ENCODE measurements around the gene TPM3. TPM values are rescaled to one million over a fixed set of nuclear protein-coding genes. Genes with fewer than 3 reads are reported as not detected.

Gene TPM3
- total and polyA plus RNA-seq, 2 of the 8 experiments (the other 6 are each of a cell fraction or from before 2014, with no cell fraction given) = 278 to 572 TPM

DNA sequence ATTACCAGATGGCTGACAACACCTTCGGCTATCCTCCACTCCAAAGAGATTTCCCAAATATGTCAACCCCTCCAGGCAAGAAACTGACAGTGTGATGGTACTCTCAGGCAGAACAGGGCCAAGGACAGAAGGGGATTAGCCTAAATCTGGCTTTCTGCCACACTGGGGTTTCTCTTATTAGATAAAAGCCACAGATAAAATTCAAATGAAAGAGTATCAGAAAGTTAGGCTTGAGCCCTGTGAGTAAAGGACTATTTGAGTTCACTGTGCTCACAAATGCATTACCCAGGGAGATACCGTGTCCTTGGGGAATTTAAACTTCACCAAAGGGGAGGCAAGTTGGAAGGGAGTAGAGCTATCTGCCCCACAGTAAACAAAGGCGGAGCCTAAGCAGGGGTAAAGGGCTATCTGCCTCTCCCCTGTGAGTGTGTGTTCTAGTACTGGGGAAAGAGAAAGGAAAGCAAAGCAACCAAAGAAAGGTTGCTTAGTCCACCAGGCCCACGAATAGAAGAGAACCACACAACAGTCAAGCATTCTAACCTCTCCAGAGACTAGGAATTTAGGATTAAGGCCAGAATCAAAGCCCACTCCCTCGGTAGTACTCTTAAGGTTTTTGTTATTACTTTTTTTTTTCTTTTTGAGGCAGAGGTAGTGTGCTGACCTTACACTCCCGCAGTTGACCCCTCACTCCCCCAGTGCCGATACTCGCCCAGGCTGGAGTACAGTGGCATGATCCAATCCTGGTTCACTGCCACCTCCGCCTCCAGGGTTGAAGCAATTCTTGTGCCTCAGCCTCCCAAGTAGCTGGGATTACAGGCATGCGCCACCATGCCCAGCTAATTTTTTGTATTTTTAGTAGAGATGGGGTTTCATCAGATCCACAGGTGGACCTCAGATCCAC, 12.7 kb downstream of the TPM3 start:
- peak overlapping the region; percentile 34 to 83 for H3K4me2 ChIP-seq (ENCODE audit: insufficient read depth in 1 of 2, low read depth in 2 of 2, low read length in 2 of 2)
- peaks cover 7% of the 10 kb centered on the region; the same call in 1 of the 2 replicates for H3K23me2 ChIP-seq (ENCODE audit: low read depth, low read length)
- no peak overlapping the region for H4K8ac ChIP-seq (ENCODE audit: extremely low read depth, insufficient read depth, low read length)
- FAIRE-seq = no peak
- no peak overlapping the region for H3K56ac ChIP-seq (replicated peaks; ENCODE audit: insufficient read length, low read depth, low read length)
- H3K27ac ChIP-seq (ENCODE audit: low read depth, low read length) = peak overlapping the region; percentile 40; the same call in 1 of the 2 replicates
- H2BK12ac ChIP-seq (ENCODE audit: low read depth, low read length) = no peak overlapping the region
- POLR2A ChIA-PET (ENCODE audit: partially characterized antibody) = interaction anchor here (0.6 to 11.3 kb wide), 14 partner anchors 9 to 216 kb away, joined by 3 to 107 read pairs (median 7); partner anchors contain the start of genes NUP210L, RPS27, SLC39A1 and TPM3
- no peak overlapping the region for H3K4ac ChIP-seq (replicated peaks; ENCODE audit: insufficient read length, low read depth, low read length)
- no peak overlapping the region for H2BK5ac ChIP-seq (ENCODE audit: low read depth, low read length)
- peaks cover 33 to 34% of the 10 kb centered on the region in 2 experiments for H4K20me1 ChIP-seq (replicated peaks in 1 of 2; ENCODE audit: control insufficient read depth in 1 of 2, insufficient read depth in 2 of 2, low read length in 2 of 2)
- H4K5ac ChIP-seq (ENCODE audit: insufficient read length, low read depth, low read length) = no peak overlapping the region
- H3K9ac ChIP-seq (replicated peaks in 1 of 4; ENCODE audit: extremely low read depth in 1 of 4, low read depth in 3 of 4, low read length in 3 of 4) = peak overlapping the region in 1 of 4 experiments; percentile 58; a peak in 1 of 7 replicates
- CTCF ChIA-PET (ENCODE audit: partially characterized antibody) = interaction anchor here (0.6 to 2.0 kb wide), 5 partner anchors 19 to 147 kb away, joined by 3 to 9 read pairs (median 4); no protein-coding TSS in a partner anchor
- H3K23ac ChIP-seq (ENCODE audit: insufficient read length) = no peak overlapping the region
- H3K36me3 ChIP-seq (ENCODE audit: control insufficient read depth in 2 of 4, insufficient read depth in 4 of 4, low read length in 3 of 4) = peaks cover 6 to 31% (median 16%) of the 10 kb centered on the region in 4 experiments
- no peak overlapping the region for H3K18ac ChIP-seq (ENCODE audit: extremely low read depth, low read length)
- H3K4me3 ChIP-seq (ENCODE audit: extremely low read depth in 1 of 4, insufficient read depth in 2 of 4, low read depth in 3 of 4, low read length in 4 of 4) = peak overlapping the region in 1 of 4 experiments; percentile 44; a peak in 2 of 8 replicates
- H3K79me2 ChIP-seq (ENCODE audit: control insufficient read depth in 1 of 2, insufficient read depth in 2 of 2, low read length in 2 of 2) = peaks cover 65 to 86% of the 10 kb centered on the region in 2 experiments
- H4K91ac ChIP-seq (replicated peaks; ENCODE audit: insufficient read length, low read length) = no peak overlapping the region
- no peak overlapping the region for H3K14ac ChIP-seq (ENCODE audit: insufficient read length)
- no peak overlapping the region for H2AFZ ChIP-seq (ENCODE audit: low read length)
- peaks cover 10 to 17% (median 14%) of the 10 kb centered on the region in 4 experiments for H3K4me1 ChIP-seq (replicated peaks in 1 of 4; ENCODE audit: control insufficient read depth in 3 of 4, insufficient read depth in 4 of 4, low read length in 3 of 4)
- no peaks in the 10 kb centered on the region for H3K27me3 ChIP-seq (replicated peaks in 1 of 4; ENCODE audit: control insufficient read depth in 3 of 4, extremely low read depth in 1 of 4, insufficient read depth in 3 of 4, low read length in 3 of 4)
- H2BK15ac ChIP-seq (ENCODE audit: low read length) = no peak overlapping the region
- no peaks in the 10 kb centered on the region for H3K9me3 ChIP-seq (ENCODE audit: insufficient read depth in 2 of 2, low read depth in 1 of 2, low read length in 1 of 2)
- WGBS, 2 experiments (ENCODE audit: extremely low coverage in 1 of 2, insufficient coverage in 1 of 2, insufficient read length in 1 of 2, insufficient replicate concordance in 2 of 2, low coverage in 1 of 2, low lambda C conversion rate in 2 of 2, missing lambda C conversion rate in 1 of 2) = 83% methylated on average over 10 of the region's 10 CpGs; no CpG with 5 or more reads in 1 of the 2 experiments
- no peak overlapping the region for H2BK120ac ChIP-seq (replicated peaks; ENCODE audit: low read depth, low read length)
- H3K79me1 ChIP-seq (ENCODE audit: low read depth, low read length) = peaks cover 21% of the 10 kb centered on the region
- no peak for TF ChIP-seq TCF12 (IDR thresholded peaks at IDR 0.05; ENCODE audit: low read depth, low read length)
- TF ChIP-seq TEAD4 (IDR thresholded peaks at IDR 0.05; ENCODE audit: low read depth, low read length) = no peak
- TF ChIP-seq MAFK (IDR thresholded peaks at IDR 0.05; ENCODE audit: low read depth, low read length) = no peak
- no peak for TF ChIP-seq RAD21 (IDR thresholded peaks at IDR 0.05 in 1 of 2, conservative IDR thresholded peaks at IDR 0.05 in 1 of 2; ENCODE audit: low read depth in 2 of 2, low read length in 2 of 2)
- no peak for TF ChIP-seq SRF (IDR thresholded peaks at IDR 0.05; ENCODE audit: low read depth, low read length)
- H2AK5ac ChIP-seq (ENCODE audit: low read depth, low read length) = no peak overlapping the region
- DNase-seq (ENCODE audit: low read depth in 1 of 2, low spot score in 2 of 2) = no peak
- H2BK20ac ChIP-seq (ENCODE audit: low read length) = no peak overlapping the region
